DND-41 (cell line): ENCODE measurements around the gene GPR108.

Source experiments
- CTCF ChIP-seq: IDR thresholded peaks from 2 replicates; pipeline ENCODE4 v1.5.1; 2012; ENCODE audit warnings: borderline replicate concordance, low read length, moderate library complexity, mild to moderate bottlenecking; ENCODE audit not compliant: poor library complexity, severe bottlenecking; ENCODE audit errors: extremely low read depth
- EZH2 ChIP-seq: IDR thresholded peaks from 3 replicates; pipeline ENCODE4 v1.6.1; 2012; ENCODE audit warnings: borderline replicate concordance, low read depth, mild to moderate bottlenecking, moderate library complexity, low read length, inconsistent platforms; ENCODE audit not compliant: severe bottlenecking

- peak; percentile 42 for TF ChIP-seq CTCF
- no peak for TF ChIP-seq EZH2
These were observed 3.9 kb downstream of the GPR108 start for GRCh38 chr19:6733338-6734095.
